Central memory CD8-positive, alpha-beta T cell (primary cell): ENCODE measurements around the gene PTPRG.

Source experiments
- ATAC-seq: fragments of 150-1000 bp; cut with Tn5 transposase; replicated peaks from 2 replicates; pipeline ENCODE4 v1.10.0; 2022; ENCODE audit warnings: mild to moderate bottlenecking, moderate FRiP score, moderate number of reproducible peaks; ENCODE audit not compliant: poor library complexity, severe bottlenecking; ENCODE audit errors: extremely low read depth
- DNase-seq, 2 donors: peaks; one replicate each; pipeline ENCODE4 v3.0.0; 2021; ENCODE audit warnings: low spot score in 2 of 2
- H3K27ac Mint-ChIP-seq: one replicate; pipeline ENCODE4 v1.8.0; 2022; ENCODE audit warnings: low read depth, mild to moderate bottlenecking, moderate library complexity, mixed read lengths
- H3K27me3 Mint-ChIP-seq: one replicate; pipeline ENCODE4 v1.8.0; 2022; ENCODE audit warnings: mixed read lengths
- H3K36me3 Mint-ChIP-seq: one replicate; pipeline ENCODE4 v1.8.0; 2022; ENCODE audit warnings: mild to moderate bottlenecking, moderate library complexity, mixed read lengths; ENCODE audit not compliant: insufficient read depth
- H3K4me1 Mint-ChIP-seq: one replicate; pipeline ENCODE4 v1.8.0; 2022; ENCODE audit warnings: mixed read lengths
- H3K4me3 Mint-ChIP-seq: one replicate; pipeline ENCODE4 v1.8.0; 2022; ENCODE audit warnings: mild to moderate bottlenecking, moderate library complexity, mixed read lengths
- H3K9me3 Mint-ChIP-seq: one replicate; pipeline ENCODE4 v1.8.0; 2022; ENCODE audit warnings: mixed read lengths

The PTPRG gene

GRCh38 chr3:61864886-61865285, 303.5 kb downstream of the PTPRG start:
- Mint-ChIP-seq H3K36me3 (no peaks in the 10 kb centered on the region), H3K4me3 (no peak overlapping the region), H3K27me3 (no peaks in the 10 kb centered on the region), H3K9me3 (peaks cover 5% of the 10 kb centered on the region), H3K4me1 (no peaks in the 10 kb centered on the region), H3K27ac (no peak overlapping the region)
- DNase-seq (no peak), ATAC-seq (no peak)

DNA sequence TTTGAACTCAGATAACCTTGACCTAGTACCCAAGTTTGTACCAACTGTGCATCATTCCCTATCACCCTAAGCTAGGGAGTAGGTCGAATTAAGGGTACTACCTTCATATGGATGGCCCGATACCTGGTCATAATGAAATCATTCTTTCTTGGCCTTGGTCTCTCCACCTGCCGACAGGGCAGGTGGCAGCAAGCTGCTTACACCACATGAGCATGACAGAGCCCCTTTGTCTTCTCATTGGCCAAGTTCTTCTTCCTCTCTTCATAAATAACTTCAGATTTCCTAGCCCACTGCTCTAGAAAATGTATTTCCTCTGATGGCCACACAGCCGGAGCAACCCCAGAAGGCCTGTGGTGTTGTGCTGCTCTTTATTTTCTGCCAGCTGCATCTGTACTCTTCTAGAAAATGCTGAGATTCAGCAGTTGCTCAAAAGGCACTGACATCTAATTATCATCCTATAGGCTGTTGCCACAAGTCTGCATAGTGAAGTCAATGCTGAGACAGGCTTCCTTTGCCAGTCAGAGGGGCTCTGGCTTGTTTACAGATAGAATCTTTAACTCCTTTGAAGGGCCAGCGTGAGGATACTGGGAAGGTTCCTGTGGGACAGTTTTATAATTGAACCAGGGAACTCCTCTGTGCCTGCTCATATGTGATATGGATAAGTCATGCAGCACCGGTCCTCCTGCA, 304.2 kb downstream of the PTPRG start:
- H3K27me3 Mint-ChIP-seq, result no peaks in the 10 kb centered on the region
- no peaks in the 10 kb centered on the region for H3K4me1 Mint-ChIP-seq
- ATAC-seq (no peak), DNase-seq (no peak)
- H3K4me3 Mint-ChIP-seq, result no peak overlapping the region
- no peaks in the 10 kb centered on the region for H3K36me3 Mint-ChIP-seq
- H3K9me3 Mint-ChIP-seq, result peaks cover 5% of the 10 kb centered on the region
- no peak overlapping the region for H3K27ac Mint-ChIP-seq

GRCh38 chr3:61866153-61866542, 304.8 kb downstream of the PTPRG start:
- H3K4me1 Mint-ChIP-seq, result no peaks in the 10 kb centered on the region
- no peaks in the 10 kb centered on the region for H3K36me3 Mint-ChIP-seq
- peaks cover 5% of the 10 kb centered on the region for H3K9me3 Mint-ChIP-seq
- H3K27ac Mint-ChIP-seq, result no peak overlapping the region
- ATAC-seq (no peak), DNase-seq (no peak)
- H3K4me3 Mint-ChIP-seq, result no peak overlapping the region
- H3K27me3 Mint-ChIP-seq, result no peaks in the 10 kb centered on the region

- no peaks in the 10 kb centered on the region for H3K27me3 Mint-ChIP-seq
- ATAC-seq (no peak), DNase-seq (no peak)
- no peak overlapping the region for H3K4me3 Mint-ChIP-seq
- H3K9me3 Mint-ChIP-seq, result peaks cover 5% of the 10 kb centered on the region
- H3K4me1 Mint-ChIP-seq, result no peaks in the 10 kb centered on the region
- no peaks in the 10 kb centered on the region for H3K36me3 Mint-ChIP-seq
- H3K27ac Mint-ChIP-seq, result no peak overlapping the region
Measured at GRCh38 chr3:61866961-61867461, 305.6 kb downstream of the PTPRG start.

- DNase-seq (no peak), ATAC-seq (no peak)
- Mint-ChIP-seq H3K4me1 (no peaks in the 10 kb centered on the region), H3K9me3 (peaks cover 5% of the 10 kb centered on the region), H3K27me3 (no peaks in the 10 kb centered on the region), H3K36me3 (no peaks in the 10 kb centered on the region), H3K4me3 (no peak overlapping the region), H3K27ac (no peak overlapping the region)
Measured at GRCh38 chr3:61868499-61868898, 307.1 kb downstream of the PTPRG start.

GRCh38 chr3:61869371-61869770, 308.0 kb downstream of the PTPRG start:
- ATAC-seq, result no peak
- no peak for DNase-seq
- Mint-ChIP-seq H3K36me3 (no peaks in the 10 kb centered on the region), H3K9me3 (peaks cover 5% of the 10 kb centered on the region), H3K27me3 (no peaks in the 10 kb centered on the region), H3K4me1 (no peaks in the 10 kb centered on the region), H3K27ac (no peak overlapping the region), H3K4me3 (no peak overlapping the region)

DNA sequence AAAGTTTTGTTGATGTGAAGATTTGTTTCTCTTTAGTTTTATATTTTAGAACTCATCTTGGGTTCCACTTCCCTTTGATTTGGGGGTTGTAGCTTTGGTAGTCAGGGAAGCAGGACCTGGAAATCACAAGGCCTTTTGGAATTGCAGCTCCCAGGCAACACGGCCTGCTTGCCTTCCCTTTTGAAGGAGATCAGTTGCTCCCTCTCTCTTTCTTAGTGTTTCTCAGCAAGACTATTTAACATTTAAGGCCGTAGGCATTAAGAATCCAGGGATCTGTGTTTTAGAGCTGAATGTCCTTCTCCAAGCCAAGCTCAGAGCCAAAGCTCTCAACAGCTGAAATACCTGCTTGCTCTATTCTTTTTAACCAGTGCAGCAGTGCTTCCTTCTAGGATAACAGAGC, 310.3 kb downstream of the PTPRG start:
- H3K27me3 Mint-ChIP-seq, result no peaks in the 10 kb centered on the region
- peaks cover 10% of the 10 kb centered on the region for H3K9me3 Mint-ChIP-seq
- H3K4me3 Mint-ChIP-seq, result no peak overlapping the region
- DNase-seq, result no peak
- H3K27ac Mint-ChIP-seq, result no peak overlapping the region
- H3K36me3 Mint-ChIP-seq, result peaks cover 2% of the 10 kb centered on the region
- no peaks in the 10 kb centered on the region for H3K4me1 Mint-ChIP-seq
- ATAC-seq, result no peak

DNA sequence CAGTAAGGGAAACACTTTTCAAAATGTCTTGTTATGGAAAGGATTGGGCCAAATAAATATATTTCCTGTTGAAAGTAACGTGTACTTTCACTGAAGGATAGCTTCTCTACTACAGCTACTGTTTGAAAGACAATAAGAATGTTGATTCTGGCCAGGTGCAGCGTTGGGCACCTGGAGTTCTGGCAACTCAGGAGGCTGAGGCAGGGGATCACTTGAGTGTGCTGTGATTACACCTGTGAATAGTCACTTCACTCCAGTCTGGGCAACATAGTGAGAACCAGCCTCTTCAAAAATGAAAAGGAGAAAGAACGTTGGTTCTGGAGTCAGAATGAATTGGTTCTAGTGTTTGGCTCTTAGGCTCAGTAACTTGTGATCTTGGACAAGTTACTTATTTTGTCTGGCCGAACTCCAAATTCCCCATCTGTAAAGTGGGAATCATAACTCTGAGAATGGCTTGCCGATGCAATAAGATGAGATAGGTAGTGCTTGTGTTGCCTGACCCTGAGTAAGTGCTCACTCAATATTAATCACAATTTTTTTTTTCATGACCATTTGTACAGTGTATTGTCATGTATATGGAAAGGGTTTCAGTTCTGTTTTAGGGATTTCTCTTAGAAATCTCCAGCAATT, 310.8 kb downstream of the PTPRG start:
- H3K27me3 Mint-ChIP-seq, result no peaks in the 10 kb centered on the region
- H3K27ac Mint-ChIP-seq, result no peak overlapping the region
- DNase-seq, result no peak
- no peak for ATAC-seq
- peaks cover 2% of the 10 kb centered on the region for H3K36me3 Mint-ChIP-seq
- H3K4me1 Mint-ChIP-seq, result no peaks in the 10 kb centered on the region
- peaks cover 10% of the 10 kb centered on the region for H3K9me3 Mint-ChIP-seq
- H3K4me3 Mint-ChIP-seq, result no peak overlapping the region

DNA sequence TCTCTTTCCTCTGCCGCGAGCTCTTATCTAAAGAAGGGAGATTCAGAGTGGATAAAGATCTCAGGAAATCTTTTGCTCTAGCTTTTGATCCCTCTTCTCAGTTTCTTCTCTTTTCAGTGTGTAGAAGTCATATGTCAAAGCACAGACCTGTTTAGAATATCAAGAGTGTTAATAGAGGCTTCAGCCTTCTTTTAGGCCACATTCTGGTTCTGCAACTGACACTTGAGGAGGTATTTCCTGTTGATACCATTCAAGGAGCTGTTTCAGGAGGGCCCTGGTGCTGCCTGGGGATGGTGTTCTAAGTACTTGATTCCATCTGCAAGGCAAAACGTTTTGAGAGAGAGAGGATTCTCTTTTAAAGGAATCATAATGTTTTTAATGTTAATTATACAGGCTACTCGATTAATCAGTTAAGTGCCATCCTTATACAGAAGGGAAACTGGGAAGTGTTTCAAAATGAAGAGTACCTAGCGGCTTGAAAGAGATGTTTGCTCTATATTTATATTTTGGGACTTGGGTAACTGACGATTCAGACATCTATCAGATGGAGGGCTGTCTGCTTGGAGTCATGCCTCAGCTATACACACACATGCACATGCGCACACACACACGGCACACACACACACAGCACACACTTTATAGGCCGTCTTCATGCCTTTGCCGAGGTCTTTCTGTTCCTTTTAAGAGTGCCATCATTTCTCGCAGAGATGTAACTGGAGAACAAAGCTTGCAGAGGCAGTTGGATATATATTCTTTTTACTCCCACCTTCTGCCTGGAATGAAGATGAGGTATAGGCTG, 313.9 kb downstream of the PTPRG start:
- Mint-ChIP-seq H3K4me3 (no peak overlapping the region), H3K27me3 (no peaks in the 10 kb centered on the region), H3K36me3 (peaks cover 2% of the 10 kb centered on the region), H3K27ac (no peak overlapping the region), H3K4me1 (no peaks in the 10 kb centered on the region), H3K9me3 (peaks cover 10% of the 10 kb centered on the region)
- no peak for ATAC-seq
- DNase-seq, result no peak

DNA sequence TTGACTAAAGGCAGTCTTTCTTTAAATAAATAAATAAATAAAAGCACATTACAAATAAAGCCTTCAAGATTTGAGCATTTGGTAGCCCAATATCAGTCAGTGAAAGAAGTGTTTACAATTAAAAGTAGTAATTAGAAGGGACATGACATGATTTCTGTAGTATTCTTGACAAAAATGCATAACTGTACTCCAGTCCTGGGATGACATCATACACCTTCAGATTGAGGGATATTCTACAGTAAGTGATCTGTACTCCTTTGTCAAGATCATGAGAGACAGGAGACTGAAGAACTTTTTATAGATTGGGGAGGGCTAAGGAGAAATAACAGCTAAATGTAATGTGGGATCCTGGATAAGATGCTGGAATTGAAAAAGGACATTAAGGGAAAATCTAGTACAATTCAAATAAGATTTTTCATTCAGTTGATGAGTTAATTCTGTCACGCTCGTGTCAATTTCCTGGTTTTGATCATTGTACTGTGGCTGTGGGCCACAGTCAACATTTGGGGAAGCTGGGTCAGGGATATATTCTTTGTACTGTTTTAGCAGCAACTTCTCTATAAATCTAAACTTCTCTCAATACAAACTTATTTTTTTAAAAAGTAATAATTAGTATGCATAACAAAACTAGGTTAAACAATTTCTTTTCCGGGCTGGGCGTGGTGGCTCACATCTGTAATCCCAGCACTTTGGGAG, 314.8 kb downstream of the PTPRG start:
- Mint-ChIP-seq H3K27me3 (no peaks in the 10 kb centered on the region), H3K36me3 (peaks cover 2% of the 10 kb centered on the region), H3K27ac (no peak overlapping the region), H3K4me1 (no peaks in the 10 kb centered on the region), H3K4me3 (no peak overlapping the region), H3K9me3 (peaks cover 10% of the 10 kb centered on the region)
- DNase-seq (no peak), ATAC-seq (no peak)

- Mint-ChIP-seq H3K27ac (no peak overlapping the region), H3K27me3 (no peaks in the 10 kb centered on the region), H3K9me3 (peaks cover 10% of the 10 kb centered on the region), H3K4me1 (no peaks in the 10 kb centered on the region), H3K36me3 (peaks cover 2% of the 10 kb centered on the region), H3K4me3 (no peak overlapping the region)
- no peak for ATAC-seq
- no peak for DNase-seq
Measured at GRCh38 chr3:61876797-61877196, 315.4 kb downstream of the PTPRG start.

DNA sequence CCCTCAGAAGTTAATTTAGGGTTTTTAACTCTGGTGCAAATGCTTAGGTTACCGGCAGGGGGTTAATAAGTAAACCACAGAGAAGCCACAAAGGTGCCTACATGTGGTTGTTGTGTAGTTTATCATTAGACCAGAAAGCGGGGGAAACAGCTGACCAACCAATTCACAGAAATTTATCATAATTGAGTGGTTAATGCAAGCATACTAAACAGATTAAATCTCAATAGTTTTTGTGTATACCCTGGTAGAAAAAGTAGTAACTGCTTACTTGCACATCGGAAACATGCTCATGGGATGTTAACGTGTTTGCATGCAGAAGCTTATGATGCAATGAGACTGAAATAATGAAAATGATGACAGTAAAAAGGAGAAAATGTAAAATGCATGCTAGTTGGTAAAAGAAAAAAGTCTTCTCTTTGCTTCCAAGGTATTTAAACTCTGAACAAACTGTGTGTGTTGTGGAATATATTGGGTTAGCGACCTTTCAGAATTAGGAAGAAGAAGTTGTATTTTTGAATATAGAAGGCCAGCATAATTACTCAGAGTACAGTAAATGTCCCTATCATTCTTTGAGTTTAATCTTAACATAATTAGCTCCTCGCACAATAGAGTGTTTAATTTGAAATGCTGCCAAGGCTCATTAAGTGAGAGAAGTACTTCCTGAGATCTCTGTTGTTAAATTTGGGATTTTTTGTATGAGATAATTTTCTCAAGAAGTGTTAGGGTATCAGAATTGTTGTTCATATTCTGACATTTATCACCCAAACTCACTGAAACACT, 316.2 kb downstream of the PTPRG start:
- DNase-seq, result no peak

More for the DNA sequence above, 316.2 kb downstream of the PTPRG start:
- peaks cover 11% of the 10 kb centered on the region for H3K9me3 Mint-ChIP-seq
- H3K27me3 Mint-ChIP-seq, result no peaks in the 10 kb centered on the region
- H3K36me3 Mint-ChIP-seq, result peaks cover 2% of the 10 kb centered on the region
- no peak for ATAC-seq
- H3K4me1 Mint-ChIP-seq, result no peaks in the 10 kb centered on the region
- H3K4me3 Mint-ChIP-seq, result no peak overlapping the region
- H3K27ac Mint-ChIP-seq, result no peak overlapping the region
